Left colon (tissue), 2 donors: ENCODE data around the gene RBM42. TPM values are rescaled to one million over a fixed set of nuclear protein-coding genes. Genes with fewer than 3 reads are reported as not detected.
"Not testable (repeated sequence)": the region's sequence is repeated elsewhere in the genome, so short reads cannot be mapped to it uniquely, and the experiment has no call there.

Experiments
- ATAC-seq: fragments of 200-7000 bp; cut with Tn5 transposase; one replicate; pipeline ENCODE4 v1.9.1; 2020; ENCODE audit warnings: mild to moderate bottlenecking, moderate library complexity
- DNase-seq, 2 donors: peaks; one replicate each; pipeline ENCODE4 v3.0.0-alpha.2; 2020
- intact Hi-C, 2 donors: fragments of 100-400 bp; cut with DNase I in 1 of 2; cut with micrococcal nuclease in 1 of 2; formaldehyde crosslinking; loops; one replicate each; pipeline versions ENCODE4 v1.11.2 to v1.14.0; 2022; cut with DNase I, micrococcal nuclease
- long read RNA-seq: library from polyadenylated mRNA; unstranded; transcript quantifications from one replicate; pipeline ENCODE4 v2.0.0, GENCODE V29; 2021
- total RNA-seq, 2 donors: library from RNA; stranded (reverse); fragmentation: NEBNext Ultra II Directional; extraction: Animal tissue kit (Norgen Biotek cat#: 25700); gene quantifications; one replicate each; pipeline ENCODE4 v1.2.1, GENCODE V29; 2021
- donor health status: DM: no; HTN: no; CAD: no.
- donor health status: DM: yes; HTN: yes; CAD: no.

The RBM42 gene, protein sequence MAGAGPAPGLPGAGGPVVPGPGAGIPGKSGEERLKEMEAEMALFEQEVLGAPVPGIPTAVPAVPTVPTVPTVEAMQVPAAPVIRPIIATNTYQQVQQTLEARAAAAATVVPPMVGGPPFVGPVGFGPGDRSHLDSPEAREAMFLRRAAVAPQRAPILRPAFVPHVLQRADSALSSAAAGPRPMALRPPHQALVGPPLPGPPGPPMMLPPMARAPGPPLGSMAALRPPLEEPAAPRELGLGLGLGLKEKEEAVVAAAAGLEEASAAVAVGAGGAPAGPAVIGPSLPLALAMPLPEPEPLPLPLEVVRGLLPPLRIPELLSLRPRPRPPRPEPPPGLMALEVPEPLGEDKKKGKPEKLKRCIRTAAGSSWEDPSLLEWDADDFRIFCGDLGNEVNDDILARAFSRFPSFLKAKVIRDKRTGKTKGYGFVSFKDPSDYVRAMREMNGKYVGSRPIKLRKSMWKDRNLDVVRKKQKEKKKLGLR
- total RNA-seq, result 10 to 100 TPM; 66.5 to 73.7 TPM
- long read RNA-seq, transcript RBM42-201 (10 exons, 1,680 nt), result major isoform, 35 of 105 reads
- long read RNA-seq, partial matches to known transcripts, result 16 of 105 reads
- long read RNA-seq, other reads (novel, unspliced or antisense), result 52 of 105 reads

DNA sequence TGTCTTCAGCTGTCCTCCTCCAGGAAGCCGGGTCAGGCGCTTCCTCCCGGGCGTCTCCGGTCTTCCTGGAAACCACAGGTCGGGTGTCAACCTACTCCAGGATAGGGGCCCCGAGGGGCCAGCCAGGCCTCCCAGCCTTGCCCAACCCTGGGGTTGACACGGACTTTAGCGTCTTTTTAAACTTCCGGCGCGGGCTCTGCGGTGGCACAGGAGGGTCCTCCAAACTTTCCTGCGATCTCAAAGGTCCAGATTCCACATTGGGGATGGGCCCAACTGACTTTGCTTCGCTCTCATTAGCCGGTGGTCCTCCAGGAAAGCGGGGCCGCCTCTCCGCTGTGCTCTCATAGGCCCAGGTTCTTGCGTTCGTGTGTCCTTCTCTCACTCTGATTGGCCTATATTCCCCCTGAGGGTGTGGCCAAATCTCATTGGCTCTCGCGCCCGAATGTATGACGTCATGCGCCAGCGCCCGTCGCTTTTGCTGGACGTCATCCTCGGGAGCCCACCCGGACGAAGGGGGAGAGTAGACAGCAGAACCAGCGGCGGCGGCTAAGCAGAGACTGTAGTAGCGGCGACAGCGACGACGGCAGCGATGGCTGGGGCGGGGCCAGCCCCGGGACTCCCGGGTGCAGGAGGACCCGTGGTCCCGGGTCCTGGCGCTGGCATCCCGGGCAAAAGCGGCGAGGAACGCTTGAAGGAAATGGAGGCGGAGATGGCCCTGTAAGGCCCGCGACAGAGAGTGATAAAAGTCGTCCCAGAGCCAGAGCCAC is at the start of gene RBM42:
Gene RBM42, plus strand, starts transcription at position 472 of the 767 bp plus-strand sequence. Its CDS starts 118 bp downstream, at position 590.
- DNase-seq, result peak; percentile 96 to 98
- intact Hi-C loops, result no loop called here
- ATAC-seq, result peak; percentile 99

DNA sequence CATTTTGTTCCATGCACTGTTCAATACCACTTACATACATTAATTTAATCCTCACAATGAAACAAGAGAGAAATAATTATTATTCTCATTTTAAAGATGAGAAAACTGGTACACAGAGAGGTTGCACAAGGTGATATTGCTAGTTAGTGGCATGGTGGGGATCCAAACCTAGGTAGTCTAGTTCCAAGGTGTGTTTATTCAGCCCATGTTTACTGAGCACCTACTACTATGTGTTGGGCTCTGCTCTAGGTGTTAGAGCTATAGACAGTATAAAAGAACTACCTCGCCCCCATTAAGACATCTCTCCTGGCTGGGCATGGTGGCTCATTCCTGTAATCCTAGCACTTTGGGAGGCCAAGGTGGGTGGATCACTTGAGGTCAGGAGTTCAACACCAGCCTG is 46.1 kb upstream of the RBM42 start:
- intact Hi-C loops, result no loop called here
- no peak for ATAC-seq

DNA sequence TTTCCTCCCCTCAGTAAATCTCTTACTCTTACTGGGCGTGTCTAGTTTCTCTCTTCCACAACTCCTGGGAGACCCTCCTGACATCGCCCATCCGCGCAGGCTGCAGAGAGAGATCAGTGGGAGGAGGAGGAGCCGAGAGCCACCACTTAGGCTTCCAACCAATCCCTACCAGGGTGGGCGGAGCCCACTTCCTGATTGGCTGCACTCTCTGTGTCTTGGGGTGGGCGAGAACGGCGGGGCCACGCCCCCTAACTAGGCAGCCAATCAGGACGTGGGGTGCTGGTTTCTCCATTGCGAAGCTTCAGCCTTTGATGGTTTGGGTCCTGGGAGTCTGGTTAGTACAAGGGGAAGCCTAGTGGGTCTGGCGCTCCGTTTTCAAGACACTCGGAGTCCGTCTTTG is 43.0 kb upstream of the RBM42 start, which contains the start of gene PMIS2:
Gene PMIS2, plus strand, starts transcription at position 326 of the 400 bp plus-strand sequence. CDS start 87 bp downstream, outside the sequence.
- ATAC-seq (no peak), DNase-seq (no peak)
- intact Hi-C loops, result no loop called here

More for the DNA sequence above, 46.1 kb upstream of the RBM42 start:
- DNase-seq, result no peak

DNA sequence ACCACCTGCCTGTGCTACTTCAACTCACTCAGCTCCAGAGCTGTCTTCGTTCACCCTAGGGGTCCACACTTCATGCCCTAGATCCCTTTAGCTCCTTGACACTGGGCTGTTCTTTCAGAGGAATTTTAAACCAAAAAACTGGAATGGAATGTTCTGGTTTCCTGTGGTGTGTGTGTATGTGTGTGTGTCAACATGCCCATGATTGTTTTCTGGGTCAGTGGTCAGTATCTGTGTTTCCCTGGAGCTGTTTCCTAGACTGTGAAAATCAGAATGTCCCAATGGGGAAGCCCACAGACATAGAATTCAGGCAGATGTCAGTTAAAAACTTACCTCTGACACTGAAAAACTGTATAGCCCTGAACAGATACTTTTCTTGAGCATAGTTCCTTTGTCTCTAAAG is 41.5 kb upstream of the RBM42 start:
- DNase-seq (no peak), ATAC-seq (no peak)
- intact Hi-C loops, result no loop called here

DNA sequence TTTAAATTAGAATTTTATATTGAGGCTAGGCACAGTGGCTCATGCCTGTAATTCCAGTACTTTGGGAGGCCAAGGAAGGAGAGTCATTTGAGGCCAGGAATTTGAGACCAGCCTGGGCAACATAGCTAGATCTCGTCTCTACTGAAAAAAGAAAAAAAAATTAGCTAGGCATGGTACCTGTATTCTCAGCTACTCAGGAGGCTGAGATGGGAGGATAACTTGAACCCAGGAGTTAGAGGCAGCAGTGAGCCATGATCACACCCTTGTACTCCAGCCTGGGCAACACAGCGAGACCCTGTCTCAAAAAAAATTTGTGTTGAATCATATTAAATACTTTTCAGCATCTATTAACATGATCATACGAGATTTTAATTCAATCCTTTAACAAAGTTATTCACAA is 38.0 kb upstream of the RBM42 start:
- DNase-seq, result no peak

DNA sequence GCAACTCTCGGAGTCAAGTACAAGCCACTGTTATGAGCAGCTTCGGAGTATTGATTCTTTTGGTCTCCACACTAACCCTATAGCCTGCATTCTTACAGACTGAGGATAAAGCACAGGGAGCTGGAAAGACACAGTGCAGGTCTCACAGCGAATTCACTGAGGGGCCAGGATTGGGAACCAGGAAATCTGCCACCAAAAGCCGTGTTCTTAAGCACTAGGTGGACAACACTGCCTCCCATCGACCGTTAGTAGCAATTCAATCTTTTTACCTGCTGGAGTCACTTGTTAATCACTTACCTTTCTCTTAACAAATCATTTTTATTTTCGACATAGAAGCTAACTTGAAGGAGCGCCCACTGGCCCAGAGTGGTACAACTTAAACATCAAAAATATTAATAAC is 36.6 kb upstream of the RBM42 start:
- no peak for DNase-seq
- no peak for ATAC-seq
- intact Hi-C loops, result no loop called here

More for the DNA sequence above, 38.0 kb upstream of the RBM42 start:
- ATAC-seq, result no peak
- intact Hi-C loops, result no loop called here

DNA sequence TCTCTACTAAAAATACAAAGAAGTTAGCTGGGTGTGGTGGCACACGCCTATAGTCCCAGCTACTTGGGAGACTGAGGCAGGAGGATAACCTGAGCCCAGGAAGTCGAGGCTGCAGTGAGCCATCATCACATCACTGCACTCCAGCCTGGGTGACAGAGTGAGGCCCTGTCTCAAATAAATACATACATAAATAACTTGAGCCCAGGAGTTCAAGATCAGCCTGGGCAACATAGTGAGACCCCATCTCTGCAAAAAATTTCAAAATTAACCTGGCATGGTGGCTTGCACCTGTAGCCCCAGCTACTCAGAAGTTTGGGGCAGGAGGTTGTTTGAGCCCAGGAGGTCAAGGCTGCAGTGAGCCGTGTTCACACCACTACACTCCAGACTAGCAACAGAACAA is 33.8 kb upstream of the RBM42 start:
- ATAC-seq, intact Hi-C loops, DNase-seq: not testable (repeated sequence)

DNA sequence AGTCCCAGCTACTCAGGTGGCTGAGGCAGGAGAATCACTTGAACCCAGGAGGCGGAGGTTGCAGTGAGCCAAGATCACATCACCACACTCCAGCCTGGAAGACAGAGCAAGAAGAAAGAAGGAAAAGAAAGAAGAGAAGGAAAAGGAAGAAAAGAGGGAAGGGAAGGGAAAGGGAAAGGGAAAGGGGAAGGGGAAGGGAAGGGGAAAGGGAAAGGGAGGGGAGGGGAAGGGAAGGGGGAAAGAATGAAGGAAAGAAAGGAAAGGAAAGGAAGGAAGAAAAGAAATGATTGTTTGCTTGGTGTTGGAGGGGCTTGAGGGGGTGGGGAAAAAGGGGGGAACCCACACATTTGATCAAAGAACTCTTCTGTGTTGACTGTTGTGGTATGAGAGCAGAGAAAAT is 32.9 kb upstream of the RBM42 start:
- DNase-seq (no peak), ATAC-seq (no peak)
- intact Hi-C loops, result no loop called here

DNA sequence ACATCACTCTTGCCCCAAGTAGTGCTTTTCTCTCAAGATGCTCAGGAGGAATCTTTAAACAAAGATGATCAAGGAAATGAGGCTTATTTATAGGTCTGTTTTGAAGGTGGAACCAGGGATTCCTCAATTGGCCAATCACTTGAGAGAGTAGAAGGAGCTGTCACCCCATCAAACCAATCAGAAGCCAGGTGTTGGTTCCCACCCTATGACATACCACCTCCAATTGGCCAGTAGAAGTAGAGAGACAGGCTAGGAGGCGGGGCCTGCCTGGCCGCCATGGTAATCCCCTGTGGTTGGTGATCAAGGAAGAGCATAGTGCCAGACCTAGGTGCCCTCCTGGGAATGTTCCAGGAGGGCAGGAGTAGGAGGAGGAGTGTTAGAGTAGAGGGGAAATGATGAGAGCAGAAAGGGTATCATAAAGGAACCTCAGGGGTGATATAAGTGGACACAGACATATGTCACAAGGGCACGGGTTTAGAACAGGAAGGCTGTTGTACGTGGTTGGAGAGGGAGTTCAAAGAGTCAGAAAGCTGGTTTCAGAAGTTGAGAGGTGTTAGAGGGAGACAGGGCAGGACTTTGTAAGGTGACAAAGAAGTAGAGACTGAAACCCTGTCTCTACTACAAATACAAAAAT is 32.4 kb upstream of the RBM42 start:
- intact Hi-C loops, result no loop called here
- ATAC-seq (no peak), DNase-seq (no peak)

DNA sequence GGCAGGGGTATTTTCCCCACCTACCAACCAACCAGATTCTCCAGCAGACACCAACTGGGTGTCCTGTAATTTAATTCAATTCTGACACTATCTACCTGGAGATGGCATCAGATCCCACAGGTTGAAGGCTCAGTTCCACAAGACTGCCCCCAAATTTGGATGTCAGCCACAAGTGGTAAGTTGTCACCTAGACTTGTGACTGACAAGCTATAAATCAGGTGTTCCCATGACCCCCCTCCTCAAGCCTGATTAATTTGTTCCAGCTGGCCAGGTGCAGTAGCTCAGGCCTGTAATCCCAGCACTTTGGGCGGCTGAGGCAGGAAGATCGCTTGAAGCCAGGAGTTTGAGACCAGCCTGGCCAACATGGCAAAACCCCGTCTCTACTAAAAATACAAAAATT is 26.9 kb upstream of the RBM42 start:
- intact Hi-C loops, result no loop called here
- DNase-seq, result no peak
- ATAC-seq, result no peak

DNA sequence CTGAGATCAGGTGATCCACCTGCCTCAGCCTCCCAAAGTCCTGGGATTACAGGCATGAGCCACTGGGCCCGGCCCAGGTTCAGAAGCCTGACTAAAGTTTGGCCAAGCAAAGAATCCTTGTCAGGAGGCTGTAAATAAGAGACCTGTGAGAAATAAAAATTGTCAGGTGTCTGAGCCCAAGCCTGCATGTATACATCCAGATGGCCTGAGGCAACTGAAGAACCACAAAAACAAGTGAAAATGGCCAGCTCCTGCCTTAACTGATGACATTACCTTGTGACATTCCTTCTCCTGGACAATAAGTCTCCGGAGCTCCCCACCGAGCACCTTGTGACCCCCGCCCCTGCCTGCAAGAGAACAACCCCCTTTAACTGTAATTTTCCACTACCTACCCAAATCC is 24.4 kb upstream of the RBM42 start:
- DNase-seq, ATAC-seq, intact Hi-C loops: not testable (repeated sequence)

DNA sequence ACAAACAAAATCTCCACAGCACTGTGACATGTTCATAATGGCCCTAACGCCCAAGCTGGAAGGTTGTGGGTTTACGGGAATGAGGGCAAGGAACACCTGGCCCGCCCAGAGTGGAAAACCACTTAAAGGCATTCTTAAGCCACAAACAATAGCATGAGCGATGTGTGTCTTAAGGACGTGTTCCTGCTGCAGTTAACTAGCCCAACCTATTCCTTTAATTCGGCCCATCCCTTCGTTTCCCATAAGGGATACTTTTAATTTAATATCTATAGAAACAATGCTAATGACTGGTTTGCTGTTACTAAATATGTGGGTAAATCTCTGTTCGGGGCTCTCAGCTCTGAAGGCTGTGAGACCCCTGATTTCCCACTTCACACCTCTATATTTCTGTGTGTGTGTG is 21.7 kb upstream of the RBM42 start:
- ATAC-seq, intact Hi-C loops, DNase-seq: not testable (repeated sequence)

DNA sequence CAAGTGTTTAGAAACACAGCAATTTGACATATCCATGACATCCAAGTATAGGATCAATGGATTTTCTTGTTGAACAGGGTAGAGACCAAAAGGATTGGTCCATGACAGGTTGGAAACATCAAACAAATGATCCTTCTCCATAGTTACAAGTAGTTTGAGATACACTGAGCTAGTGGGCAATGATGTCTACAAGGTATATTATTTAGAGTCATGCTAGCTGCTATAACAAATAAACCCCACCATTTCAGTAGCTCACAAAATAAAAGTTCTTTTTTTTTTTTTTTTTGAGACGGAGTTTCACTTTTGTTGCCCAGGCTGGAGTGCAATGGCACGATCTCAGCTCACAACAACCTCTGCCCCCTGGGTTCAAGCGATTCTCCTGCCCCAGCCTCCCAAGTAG is 21.2 kb upstream of the RBM42 start:
- no peak for DNase-seq
- intact Hi-C loops, result no loop called here
- ATAC-seq, result no peak

DNA sequence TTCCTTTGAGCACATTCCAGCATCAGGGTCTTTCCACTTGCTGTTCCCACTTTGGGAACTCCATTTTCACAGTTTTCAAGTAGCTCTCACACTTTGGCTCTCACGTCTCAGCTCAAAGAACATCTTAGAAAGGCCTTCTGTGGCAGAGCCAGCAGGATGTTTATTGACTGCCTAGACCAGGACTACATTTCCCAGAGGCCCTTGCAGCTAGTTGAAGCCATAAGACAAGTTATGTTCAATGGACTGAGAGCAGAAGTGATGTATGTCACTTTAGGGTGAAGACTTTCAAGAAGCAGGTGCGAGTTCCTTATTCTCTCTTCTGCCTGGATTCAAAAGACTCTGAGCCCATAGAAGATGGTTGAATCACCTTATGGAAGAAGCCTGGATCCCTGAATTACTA is 20.6 kb upstream of the RBM42 start:
- intact Hi-C loops, result no loop called here
- ATAC-seq (no peak), DNase-seq (no peak)

DNA sequence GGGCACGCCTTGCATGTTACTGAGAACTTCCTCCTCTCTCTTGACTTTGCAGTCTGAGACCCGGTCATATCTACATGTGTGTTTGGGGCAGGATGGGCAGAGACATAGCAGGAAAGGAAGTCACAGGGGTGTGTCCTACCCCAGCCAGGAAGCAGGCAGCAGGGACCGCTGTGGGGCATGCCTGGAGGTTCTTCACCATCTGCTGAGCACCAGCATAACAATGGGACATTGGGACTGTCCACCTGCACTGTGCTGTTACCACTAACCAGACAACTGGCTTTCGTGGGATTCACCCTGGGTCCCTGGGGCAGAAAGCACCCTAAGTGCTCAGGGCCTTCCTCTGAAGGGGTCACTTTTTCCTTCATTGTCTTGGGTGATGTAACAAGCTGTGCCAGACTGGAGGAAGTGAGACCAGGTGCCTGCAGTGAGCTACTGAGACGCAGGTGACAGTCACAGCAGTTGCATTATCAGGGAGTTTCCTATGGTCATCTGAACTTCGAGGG is 18.9 kb upstream of the RBM42 start:
- ATAC-seq, result no peak
- intact Hi-C loops, result no loop called here
- no peak for DNase-seq

DNA sequence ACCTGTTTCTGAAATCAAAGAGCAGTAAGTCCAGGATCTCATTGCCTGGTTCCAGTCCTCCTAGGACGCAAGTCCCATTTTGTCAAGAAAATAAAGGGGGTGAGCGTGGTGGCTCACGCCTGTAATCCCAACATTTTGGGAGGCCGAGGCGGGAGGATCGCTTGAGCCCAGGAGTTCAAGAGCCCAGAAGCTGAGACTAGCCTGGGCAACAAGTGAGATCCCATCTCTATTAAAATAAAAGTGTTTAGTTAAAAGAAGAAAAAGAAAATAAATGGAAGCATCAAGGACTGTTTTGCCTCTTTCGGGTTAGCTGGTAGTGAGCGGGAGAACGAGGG is 16.6 kb upstream of the RBM42 start:
- DNase-seq (no peak), ATAC-seq (no peak)
- intact Hi-C loops, result no loop called here

DNA sequence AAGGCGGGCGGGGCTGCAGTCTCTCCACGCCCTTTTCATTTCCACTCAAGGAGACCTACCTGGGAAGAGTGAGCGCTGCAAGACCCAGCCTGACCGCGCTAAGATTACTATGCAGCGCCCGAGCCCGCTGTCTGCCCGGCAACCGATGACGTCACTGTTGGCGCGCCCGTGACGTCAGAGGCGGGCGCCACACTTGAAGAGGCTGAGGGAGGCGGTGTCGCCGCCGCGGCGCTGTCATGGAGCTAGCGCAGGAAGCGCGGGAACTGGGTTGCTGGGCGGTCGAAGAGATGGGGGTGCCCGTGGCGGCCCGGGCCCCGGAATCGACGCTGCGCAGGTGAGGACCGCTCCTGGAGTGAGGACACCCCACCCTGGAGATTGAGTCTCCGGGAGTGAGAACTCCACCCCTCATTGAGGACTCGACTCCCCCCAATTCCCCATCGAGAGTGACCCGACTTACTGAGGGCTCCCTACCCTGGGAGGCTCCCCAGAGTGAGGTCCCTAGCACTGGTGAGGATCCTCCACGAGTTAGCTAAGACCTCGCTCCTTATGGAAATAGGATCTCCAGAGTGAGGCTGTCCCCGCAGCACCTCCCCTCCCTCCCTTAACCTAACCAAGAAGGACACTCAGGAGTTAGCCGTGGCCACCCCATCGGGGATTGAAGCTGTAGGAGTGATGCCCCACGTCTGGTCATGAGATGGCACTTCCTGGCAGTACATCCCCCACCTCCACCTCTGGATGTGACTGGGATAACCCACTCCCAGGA is 16.1 kb upstream of the RBM42 start, which contains the start of gene HAUS5:
Gene HAUS5, plus strand, starts transcription at position 177 of the 763 bp plus-strand sequence. Its CDS starts 60 bp downstream, at position 237.
- peak; percentile 99 for ATAC-seq
- peak; percentile 88 to 95 for DNase-seq
- intact Hi-C loops, result no loop called here

DNA sequence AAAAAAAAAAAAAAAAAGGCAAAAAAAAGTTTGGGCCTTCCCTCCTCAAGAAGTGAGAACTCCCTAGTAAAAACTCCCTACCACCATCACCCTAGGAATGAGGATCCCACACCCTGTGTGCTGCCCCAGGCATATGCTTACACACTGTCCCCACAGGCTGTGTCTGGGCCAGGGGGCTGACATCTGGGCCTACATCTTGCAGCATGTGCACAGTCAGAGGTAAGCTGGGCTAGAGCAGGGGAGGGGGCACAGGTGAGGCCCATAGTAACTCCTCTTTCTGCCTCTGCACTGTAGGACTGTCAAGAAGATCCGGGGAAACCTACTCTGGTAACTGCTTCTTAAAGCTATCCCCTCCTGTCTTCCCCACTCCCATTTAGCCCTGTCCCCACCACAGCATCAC is 15.3 kb upstream of the RBM42 start:
- intact Hi-C loops, result no loop called here
- DNase-seq (no peak), ATAC-seq (no peak)
